Parathyroid adenoma (tissue), 2 donors: ENCODE results near the gene ACAP1.

Source experiments
- H2AFZ ChIP-seq: fragments of 300-600 bp; sonication (generic); one replicate; pipeline ENCODE4 v1.7.0; 2017; ENCODE audit warnings: antibody characterized with exemption, mild to moderate bottlenecking
- H3K27ac ChIP-seq: fragments of 300-600 bp; sonication (generic); one replicate; pipeline ENCODE4 v1.7.0; 2017
- H3K27me3 ChIP-seq: fragments of 300-600 bp; sonication (generic); one replicate; pipeline ENCODE4 v1.7.0; 2017; ENCODE audit warnings: low read length; ENCODE audit not compliant: control insufficient read depth, insufficient read depth
- H3K36me3 ChIP-seq: fragments of 300-600 bp; sonication (generic); one replicate; pipeline ENCODE4 v1.7.0; 2017; ENCODE audit warnings: low read length; ENCODE audit not compliant: control insufficient read depth, insufficient read depth
- H3K4me1 ChIP-seq: fragments of 300-600 bp; sonication (generic); one replicate; pipeline ENCODE4 v1.7.0; 2017; ENCODE audit warnings: control low read depth
- H3K4me2 ChIP-seq: fragments of 300-600 bp; sonication (generic); one replicate; pipeline ENCODE4 v1.7.0; 2017; ENCODE audit warnings: low read length
- H3K4me3 ChIP-seq: fragments of 300-600 bp; sonication (generic); one replicate; pipeline ENCODE4 v1.7.0; 2017; ENCODE audit warnings: low read depth, low read length
- H3K79me2 ChIP-seq: fragments of 300-600 bp; sonication (generic); one replicate; pipeline ENCODE4 v1.7.0; 2017; ENCODE audit warnings: control low read depth
- H3K9ac ChIP-seq: fragments of 300-600 bp; sonication (generic); one replicate; pipeline ENCODE4 v1.7.0; 2017; ENCODE audit warnings: mild to moderate bottlenecking
- H3K9me3 ChIP-seq: fragments of 300-600 bp; sonication (generic); one replicate; pipeline ENCODE4 v1.7.0; 2017; ENCODE audit warnings: low read length; ENCODE audit not compliant: control insufficient read depth
- TF ChIP-seq, protein P1 (sequence below): fragments of 300-600 bp; sonication (generic); IDR thresholded peaks from one replicate; pipeline ENCODE4 v1.7.0; 2017; ENCODE audit warnings: antibody characterized with exemption, mild to moderate bottlenecking
- donor health status: primary hyperparathyroidism.

The ACAP1 gene

DNA sequence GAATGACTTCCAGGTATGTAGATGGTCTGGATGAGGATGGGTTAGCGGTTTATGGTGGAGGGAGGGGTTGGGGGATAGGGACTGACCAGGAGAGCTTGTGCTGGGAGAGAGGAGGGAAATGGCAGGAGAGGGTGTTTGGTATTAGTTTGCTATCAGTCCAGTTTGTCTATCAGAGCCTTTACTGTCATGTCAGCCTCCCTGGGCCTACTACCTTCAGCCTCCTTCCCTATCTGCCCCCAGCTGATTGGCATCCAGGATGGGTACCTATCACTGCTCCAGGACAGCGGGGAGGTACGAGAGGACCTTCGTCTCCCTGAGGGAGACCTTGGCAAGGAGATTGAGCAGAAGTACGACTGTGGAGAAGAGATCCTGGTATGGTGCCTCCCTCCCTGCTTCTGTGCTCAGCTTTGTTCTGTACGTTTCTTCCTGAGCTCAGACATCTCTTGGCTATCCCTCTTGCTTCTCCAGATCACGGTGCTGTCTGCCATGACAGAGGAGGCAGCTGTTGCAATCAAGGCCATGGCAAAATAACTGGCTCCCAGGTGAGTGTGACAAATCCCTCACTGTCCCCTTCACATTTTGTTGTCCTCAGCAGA lies 25.1 kb upstream of the ACAP1 start:
- Histone ChIP-seq H3K36me3 (no peaks in the 10 kb centered on the region), H3K4me1 (peaks cover 24% of the 10 kb centered on the region), H3K27me3 (no peaks in the 10 kb centered on the region), H3K27ac (no peak overlapping the region), H3K79me2 (peaks cover 42% of the 10 kb centered on the region), H2AFZ (no peak overlapping the region), H3K9me3 (no peaks in the 10 kb centered on the region), H3K4me3 (no peak overlapping the region), H3K9ac (no peak overlapping the region), H3K4me2 (no peak overlapping the region)
- TF ChIP-seq, protein P1, sequence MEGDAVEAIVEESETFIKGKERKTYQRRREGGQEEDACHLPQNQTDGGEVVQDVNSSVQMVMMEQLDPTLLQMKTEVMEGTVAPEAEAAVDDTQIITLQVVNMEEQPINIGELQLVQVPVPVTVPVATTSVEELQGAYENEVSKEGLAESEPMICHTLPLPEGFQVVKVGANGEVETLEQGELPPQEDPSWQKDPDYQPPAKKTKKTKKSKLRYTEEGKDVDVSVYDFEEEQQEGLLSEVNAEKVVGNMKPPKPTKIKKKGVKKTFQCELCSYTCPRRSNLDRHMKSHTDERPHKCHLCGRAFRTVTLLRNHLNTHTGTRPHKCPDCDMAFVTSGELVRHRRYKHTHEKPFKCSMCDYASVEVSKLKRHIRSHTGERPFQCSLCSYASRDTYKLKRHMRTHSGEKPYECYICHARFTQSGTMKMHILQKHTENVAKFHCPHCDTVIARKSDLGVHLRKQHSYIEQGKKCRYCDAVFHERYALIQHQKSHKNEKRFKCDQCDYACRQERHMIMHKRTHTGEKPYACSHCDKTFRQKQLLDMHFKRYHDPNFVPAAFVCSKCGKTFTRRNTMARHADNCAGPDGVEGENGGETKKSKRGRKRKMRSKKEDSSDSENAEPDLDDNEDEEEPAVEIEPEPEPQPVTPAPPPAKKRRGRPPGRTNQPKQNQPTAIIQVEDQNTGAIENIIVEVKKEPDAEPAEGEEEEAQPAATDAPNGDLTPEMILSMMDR, result no peak

DNA sequence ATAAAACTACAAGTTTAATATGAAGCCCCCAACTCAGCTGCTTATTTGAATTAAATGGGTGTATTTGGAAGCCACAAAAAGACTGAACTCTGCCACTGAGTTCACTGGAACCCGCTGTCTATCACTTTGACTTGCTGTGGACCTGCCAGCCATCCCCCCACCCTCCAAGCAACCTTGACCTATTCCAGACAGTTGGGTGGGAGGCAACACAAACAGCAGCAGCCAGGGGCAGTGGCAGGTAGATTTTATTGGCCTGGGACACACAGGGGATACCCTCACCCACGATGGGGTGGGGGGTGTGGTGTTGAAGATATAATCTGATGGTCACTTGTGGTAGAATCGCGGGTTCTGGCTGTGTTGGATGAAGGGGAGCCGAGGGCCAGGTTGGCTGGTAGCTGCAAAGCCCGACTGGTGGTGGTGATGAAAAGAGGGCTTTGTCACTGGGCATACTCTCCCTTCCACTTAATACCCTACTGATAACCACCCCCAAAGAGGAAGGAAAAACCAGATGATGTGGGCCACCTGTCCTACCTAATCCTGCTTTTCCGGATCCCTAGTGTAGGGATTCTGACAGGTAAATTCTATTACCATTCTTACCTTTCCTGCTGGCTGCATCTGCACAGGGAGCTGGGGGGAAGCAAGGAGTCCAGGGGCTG lies 23.8 kb upstream of the ACAP1 start:
- peaks cover 24% of the 10 kb centered on the region for H3K4me1 ChIP-seq
- no peak overlapping the region for H3K9ac ChIP-seq
- H3K36me3 ChIP-seq, result no peaks in the 10 kb centered on the region
- H3K9me3 ChIP-seq, result no peaks in the 10 kb centered on the region
- H3K79me2 ChIP-seq, result peaks cover 42% of the 10 kb centered on the region
- H3K27me3 ChIP-seq, result no peaks in the 10 kb centered on the region
- H2AFZ ChIP-seq, result no peak overlapping the region
- H3K4me3 ChIP-seq, result no peak overlapping the region
- peak overlapping the region; percentile 16 for H3K27ac ChIP-seq
- no peak overlapping the region for H3K4me2 ChIP-seq
- TF ChIP-seq, protein P1, result no peak

- no peaks in the 10 kb centered on the region for H3K27me3 ChIP-seq
- no peak overlapping the region for H2AFZ ChIP-seq
- no peak overlapping the region for H3K4me2 ChIP-seq
- H3K27ac ChIP-seq, result peak overlapping the region; percentile 16
- H3K4me3 ChIP-seq, result no peak overlapping the region
- no peaks in the 10 kb centered on the region for H3K36me3 ChIP-seq
- TF ChIP-seq, protein P1, result no peak
- H3K79me2 ChIP-seq, result peaks cover 42% of the 10 kb centered on the region
- H3K9me3 ChIP-seq, result no peaks in the 10 kb centered on the region
- no peak overlapping the region for H3K9ac ChIP-seq
- peaks cover 24% of the 10 kb centered on the region for H3K4me1 ChIP-seq
These were observed 23.0 kb upstream of the ACAP1 start for GRCh38 chr17:7313088-7313889.

DNA sequence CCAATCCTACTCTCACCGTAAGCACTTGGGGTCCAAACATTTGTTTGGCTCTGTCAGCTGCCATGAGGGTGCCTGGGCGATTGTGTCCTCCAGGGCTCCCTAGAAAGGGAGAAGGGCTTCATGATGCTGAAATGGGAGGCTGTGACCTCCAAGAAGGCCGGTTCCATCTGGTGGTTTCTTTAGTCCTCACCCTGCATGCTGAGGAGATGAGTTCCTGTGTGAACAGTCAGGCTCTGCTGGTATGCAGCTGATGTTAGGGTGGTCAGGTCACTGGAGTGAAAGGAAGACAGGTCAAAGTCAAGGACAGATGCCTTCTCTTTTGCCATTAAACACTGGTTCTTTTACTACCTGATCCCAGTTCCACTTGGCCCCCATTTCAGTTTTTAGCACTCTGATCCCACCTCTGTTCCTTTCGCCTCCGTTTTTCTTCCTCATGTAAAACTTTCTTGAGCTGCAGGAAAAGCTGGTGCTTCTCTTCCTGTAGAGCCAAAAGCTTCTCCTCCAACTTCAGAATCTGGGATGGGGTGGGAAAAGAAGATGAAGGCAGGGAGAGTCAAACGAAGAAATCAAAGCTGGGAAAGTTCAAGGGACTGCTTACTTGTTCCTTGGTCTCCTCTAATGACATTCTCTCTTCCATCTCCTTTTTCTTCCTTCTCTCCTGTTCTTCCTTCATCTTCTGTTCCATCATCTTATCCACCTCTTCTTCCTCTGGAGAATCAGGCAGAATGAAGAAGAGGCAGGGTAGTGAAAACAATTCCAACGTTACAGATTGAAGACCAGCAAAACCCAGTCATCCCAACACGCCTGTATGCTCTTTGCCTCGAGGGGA lies 22.2 kb upstream of the ACAP1 start:
- peaks cover 38% of the 10 kb centered on the region for H3K79me2 ChIP-seq

More for the DNA sequence above, 22.2 kb upstream of the ACAP1 start:
- peak overlapping the region; percentile 62 for H3K4me3 ChIP-seq
- TF ChIP-seq, protein P1, result no peak
- no peaks in the 10 kb centered on the region for H3K9me3 ChIP-seq
- H2AFZ ChIP-seq, result no peak overlapping the region
- no peaks in the 10 kb centered on the region for H3K27me3 ChIP-seq
- H3K27ac ChIP-seq, result peak overlapping the region; percentile 89
- peak overlapping the region; percentile 80 for H3K4me2 ChIP-seq
- peaks cover 19% of the 10 kb centered on the region for H3K4me1 ChIP-seq
- no peaks in the 10 kb centered on the region for H3K36me3 ChIP-seq
- peak overlapping the region; percentile 17 for H3K9ac ChIP-seq
